SU-DHL-6 (cell line): ENCODE measurements around the gene RAD9A.

Experiments
- H2AFZ ChIP-seq: fragments of 200-600 bp; sonication (generic); 2 replicates; pipeline ENCODE4 v1.6.1; 2014; ENCODE audit warnings: low read depth, mild to moderate bottlenecking, moderate library complexity, mixed read lengths, antibody characterized with exemption, low read length; ENCODE audit not compliant: severe bottlenecking
- H3F3A ChIP-seq: fragments of 200-600 bp; shearing (Covaris generic); 2 replicates; pipeline ENCODE4 v1.6.0; 2016; ENCODE audit warnings: antibody characterized with exemption, mild to moderate bottlenecking; ENCODE audit not compliant: insufficient read depth
- H3K27ac ChIP-seq: fragments of 200-600 bp; sonication (generic); 2 replicates; pipeline ENCODE4 v1.5.1; 2016; ENCODE audit warnings: low read depth, mild to moderate bottlenecking, low read length, moderate library complexity, mixed read lengths
- H3K27me3 ChIP-seq: fragments of 200-600 bp; sonication (generic), shearing (Covaris generic); 2 replicates; pipeline ENCODE4 v1.6.0; 2014; ENCODE audit warnings: mild to moderate bottlenecking, low read length
- H3K36me3 ChIP-seq: fragments of 200-600 bp; sonication (generic); 2 replicates; pipeline ENCODE4 v1.6.1; 2014; ENCODE audit warnings: mild to moderate bottlenecking, low read length, mixed read lengths
- H3K4me2 ChIP-seq: fragments of 300-600, 200-600 bp; shearing (Covaris generic), sonication (generic); 2 replicates; pipeline ENCODE4 v1.6.0; 2014; ENCODE audit warnings: low read length, low read depth, mild to moderate bottlenecking; ENCODE audit not compliant: poor library complexity, severe bottlenecking
- H3K4me3 ChIP-seq: fragments of 200-600 bp; sonication (generic); 2 replicates; pipeline ENCODE4 v1.5.1; 2014; ENCODE audit warnings: antibody characterized with exemption, low read length, mild to moderate bottlenecking, mixed read lengths; ENCODE audit not compliant: insufficient read depth, poor library complexity, severe bottlenecking
- H3K79me2 ChIP-seq: fragments of 200-600 bp; sonication (generic); 2 replicates; pipeline ENCODE4 v1.6.1; 2014; ENCODE audit warnings: mild to moderate bottlenecking, low read length, moderate library complexity; ENCODE audit not compliant: insufficient read depth
- H3K9ac ChIP-seq: fragments of 200-600 bp; sonication (generic); 2 replicates; pipeline ENCODE4 v1.7.0; 2014; ENCODE audit warnings: mild to moderate bottlenecking, low read length
- H3K9me2 ChIP-seq: fragments of 200-600 bp; sonication (generic); replicated peaks from 2 replicates; pipeline ENCODE4 v1.6.1; 2014; ENCODE audit warnings: low read length; ENCODE audit not compliant: insufficient read depth
- H3K9me3 ChIP-seq: fragments of 200-600 bp; sonication (generic); 2 replicates; pipeline ENCODE4 v1.6.1; 2014; ENCODE audit warnings: low read length, mixed read lengths; ENCODE audit not compliant: insufficient read depth
- H4K20me1 ChIP-seq: fragments of 200-600 bp; sonication (generic); 2 replicates; pipeline ENCODE4 v1.6.1; 2014; ENCODE audit warnings: low read depth, mild to moderate bottlenecking, antibody characterized with exemption, low read length, moderate library complexity, mixed read lengths
- EZH2phosphoT487 ChIP-seq: fragments of 200-600 bp; sonication (generic), shearing (Covaris generic); conservative IDR thresholded peaks from 2 replicates; pipeline ENCODE4 v1.6.1; 2018; ENCODE audit warnings: mild to moderate bottlenecking, antibody characterized with exemption, low read length, moderate library complexity, mixed read lengths
- TF ChIP-seq, protein P1 (sequence below): fragments of 200-600 bp; sonication (generic); IDR thresholded peaks from one replicate; pipeline ENCODE4 v1.5.1; 2017; ENCODE audit warnings: antibody characterized with exemption, mild to moderate bottlenecking, low read length, moderate library complexity; ENCODE audit not compliant: insufficient read depth, poor library complexity, severe bottlenecking

RAD9A gene

GRCh38 chr11:67345920-67346819 is 45.6 kb upstream of the RAD9A start:
- no peaks in the 10 kb centered on the region for H3K9me2 ChIP-seq
- H3K4me3 ChIP-seq: no peak overlapping the region
- H2AFZ ChIP-seq: no peak overlapping the region
- TF ChIP-seq, protein P1, sequence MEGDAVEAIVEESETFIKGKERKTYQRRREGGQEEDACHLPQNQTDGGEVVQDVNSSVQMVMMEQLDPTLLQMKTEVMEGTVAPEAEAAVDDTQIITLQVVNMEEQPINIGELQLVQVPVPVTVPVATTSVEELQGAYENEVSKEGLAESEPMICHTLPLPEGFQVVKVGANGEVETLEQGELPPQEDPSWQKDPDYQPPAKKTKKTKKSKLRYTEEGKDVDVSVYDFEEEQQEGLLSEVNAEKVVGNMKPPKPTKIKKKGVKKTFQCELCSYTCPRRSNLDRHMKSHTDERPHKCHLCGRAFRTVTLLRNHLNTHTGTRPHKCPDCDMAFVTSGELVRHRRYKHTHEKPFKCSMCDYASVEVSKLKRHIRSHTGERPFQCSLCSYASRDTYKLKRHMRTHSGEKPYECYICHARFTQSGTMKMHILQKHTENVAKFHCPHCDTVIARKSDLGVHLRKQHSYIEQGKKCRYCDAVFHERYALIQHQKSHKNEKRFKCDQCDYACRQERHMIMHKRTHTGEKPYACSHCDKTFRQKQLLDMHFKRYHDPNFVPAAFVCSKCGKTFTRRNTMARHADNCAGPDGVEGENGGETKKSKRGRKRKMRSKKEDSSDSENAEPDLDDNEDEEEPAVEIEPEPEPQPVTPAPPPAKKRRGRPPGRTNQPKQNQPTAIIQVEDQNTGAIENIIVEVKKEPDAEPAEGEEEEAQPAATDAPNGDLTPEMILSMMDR: peak; percentile 87
- no peak for TF ChIP-seq EZH2phosphoT487
- no peak overlapping the region for H3K9ac ChIP-seq
- no peaks in the 10 kb centered on the region for H3K27me3 ChIP-seq
- H3K36me3 ChIP-seq: no peaks in the 10 kb centered on the region
- H3K9me3 ChIP-seq: no peaks in the 10 kb centered on the region
- H3K27ac ChIP-seq: no peak overlapping the region
- no peaks in the 10 kb centered on the region for H4K20me1 ChIP-seq
- no peak overlapping the region for H3K4me2 ChIP-seq
- H3F3A ChIP-seq: no peaks in the 10 kb centered on the region
- no peaks in the 10 kb centered on the region for H3K79me2 ChIP-seq

DNA sequence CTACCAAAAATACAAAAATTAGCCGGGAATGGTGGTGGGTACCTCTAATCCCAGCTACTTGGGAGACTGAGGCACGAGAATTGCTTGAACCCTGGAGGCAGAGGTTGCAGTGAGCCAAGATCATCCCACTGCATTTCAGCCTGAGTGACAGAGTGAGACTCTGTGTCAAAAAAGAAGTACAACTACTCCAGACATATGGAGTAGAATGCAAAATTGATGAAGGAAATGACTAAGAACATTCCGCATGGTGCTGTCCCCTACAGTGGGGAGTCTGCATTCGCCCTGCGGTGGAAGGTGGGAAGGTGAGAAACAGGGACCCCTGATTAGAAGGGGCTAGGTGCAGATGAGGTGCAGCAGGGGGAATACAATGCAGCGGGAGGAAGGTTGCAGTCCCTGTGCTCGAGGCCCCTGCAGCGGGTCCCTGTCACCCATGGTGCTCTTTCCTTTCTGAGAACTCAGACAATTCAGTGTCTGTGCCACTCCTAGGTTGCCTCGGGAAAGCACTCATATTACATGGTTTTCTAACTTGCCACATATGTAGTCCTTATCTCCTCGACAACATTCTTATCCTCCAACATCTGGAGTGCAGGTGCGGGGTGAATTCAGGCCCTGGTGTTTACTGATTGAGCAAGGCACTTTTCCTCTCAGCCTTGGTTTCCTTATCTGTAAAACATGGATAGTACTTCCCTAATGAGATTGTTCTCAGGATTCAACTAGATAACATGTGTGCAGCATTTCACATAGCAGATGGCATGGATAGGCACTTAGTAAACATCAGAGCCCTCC is 43.6 kb upstream of the RAD9A start:
- Histone ChIP-seq H3K27ac (no peak overlapping the region), H3K36me3 (no peaks in the 10 kb centered on the region), H3K9ac (no peak overlapping the region), H3K9me3 (no peaks in the 10 kb centered on the region), H3K9me2 (no peaks in the 10 kb centered on the region), H3K27me3 (no peaks in the 10 kb centered on the region), H3F3A (peaks cover 3% of the 10 kb centered on the region; the same call in 1 of the 2 replicates), H3K79me2 (no peaks in the 10 kb centered on the region), H3K4me3 (no peak overlapping the region), H3K4me2 (no peak overlapping the region), H2AFZ (no peak overlapping the region), H4K20me1 (no peaks in the 10 kb centered on the region)
- TF ChIP-seq, protein P1: no peak

DNA sequence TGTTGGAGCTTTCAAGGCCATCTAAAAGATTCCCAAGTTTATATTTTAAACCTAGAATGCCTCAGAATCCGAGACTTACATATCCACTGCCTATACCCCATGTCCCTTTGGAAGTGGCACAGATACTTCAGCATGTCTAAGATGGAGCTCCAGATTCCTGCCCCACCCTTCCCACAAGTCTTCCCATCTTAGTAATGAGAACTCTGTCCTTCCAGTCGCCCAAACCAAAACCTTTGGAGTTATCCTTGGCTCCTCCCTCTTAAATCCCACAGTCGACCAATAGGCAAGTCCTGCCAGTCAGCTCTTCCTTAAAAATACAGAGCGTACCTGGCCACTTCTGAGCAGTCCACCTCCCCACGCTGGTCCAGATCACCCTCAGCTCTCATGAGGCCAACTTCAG is 42.8 kb upstream of the RAD9A start:
- peaks cover 7% of the 10 kb centered on the region for H3F3A ChIP-seq
- H3K9me2 ChIP-seq: no peaks in the 10 kb centered on the region
- TF ChIP-seq, protein P1: no peak
- no peak for TF ChIP-seq EZH2phosphoT487
- H4K20me1 ChIP-seq: no peaks in the 10 kb centered on the region
- H3K27me3 ChIP-seq: no peaks in the 10 kb centered on the region
- H3K4me3 ChIP-seq: no peak overlapping the region
- H3K36me3 ChIP-seq: no peaks in the 10 kb centered on the region
- no peak overlapping the region for H3K27ac ChIP-seq
- no peak overlapping the region for H2AFZ ChIP-seq
- no peaks in the 10 kb centered on the region for H3K79me2 ChIP-seq
- H3K9me3 ChIP-seq: no peaks in the 10 kb centered on the region
- H3K4me2 ChIP-seq: no peak overlapping the region
- H3K9ac ChIP-seq: no peak overlapping the region
